Cardiac fibroblast (primary cell): ENCODE data around the gene HSPB9.

Experiments
- DNase-seq, 2 donors: peaks; one replicate each; pipeline versions ENCODE4 v3.0.0 to v3.0.0-alpha.2; 2010; ENCODE audit warnings: low read depth in 2 of 2
- H3K4me3 ChIP-seq, 2 donors: replicated peaks in 1 of 2; 1 replicate in 1 of 2; 2 replicates in 1 of 2; pipeline ENCODE4 v1.5.1; 2011; ENCODE audit warnings: low read depth in 2 of 2, low read length in 2 of 2, mild to moderate bottlenecking in 2 of 2, moderate library complexity in 1 of 2
- CTCF ChIP-seq: IDR thresholded peaks from one replicate; pipeline ENCODE4 v1.5.1; 2011; ENCODE audit warnings: low read depth, mild to moderate bottlenecking, low read length, inconsistent platforms

The HSPB9 gene

DNA sequence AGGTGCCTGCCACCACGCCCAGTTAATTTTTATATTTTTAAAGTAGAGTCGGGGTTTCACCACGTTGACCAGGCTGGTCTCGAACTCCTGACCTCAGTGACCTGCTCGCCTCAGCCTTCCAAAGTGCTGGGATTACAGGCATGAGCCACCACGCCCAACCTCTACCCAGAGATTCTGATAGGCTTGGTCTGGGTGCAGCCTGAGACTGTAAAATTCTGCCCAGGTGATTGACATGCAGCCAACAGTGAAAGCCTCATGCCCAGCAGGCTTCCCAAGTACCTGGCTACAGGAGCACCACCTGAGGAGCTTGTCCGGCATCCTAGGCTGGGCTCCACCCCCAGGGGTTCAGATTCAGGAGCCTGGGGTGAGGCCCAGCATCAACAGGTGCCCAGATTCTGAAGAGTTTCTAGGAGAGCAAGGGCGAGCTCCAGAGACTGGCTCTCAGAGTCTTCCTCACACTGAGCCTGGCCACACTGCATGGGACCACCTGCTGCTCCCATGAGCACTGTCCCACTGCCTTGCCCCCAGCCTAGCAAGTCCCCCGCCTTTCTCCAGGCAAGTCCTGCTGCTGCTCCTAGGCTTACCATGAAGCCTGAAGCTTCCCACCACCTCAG lies 41.0 kb upstream of the HSPB9 start:
- H3K4me3 ChIP-seq = no peak overlapping the region
- TF ChIP-seq CTCF = no peak
- DNase-seq = no peak

DNA sequence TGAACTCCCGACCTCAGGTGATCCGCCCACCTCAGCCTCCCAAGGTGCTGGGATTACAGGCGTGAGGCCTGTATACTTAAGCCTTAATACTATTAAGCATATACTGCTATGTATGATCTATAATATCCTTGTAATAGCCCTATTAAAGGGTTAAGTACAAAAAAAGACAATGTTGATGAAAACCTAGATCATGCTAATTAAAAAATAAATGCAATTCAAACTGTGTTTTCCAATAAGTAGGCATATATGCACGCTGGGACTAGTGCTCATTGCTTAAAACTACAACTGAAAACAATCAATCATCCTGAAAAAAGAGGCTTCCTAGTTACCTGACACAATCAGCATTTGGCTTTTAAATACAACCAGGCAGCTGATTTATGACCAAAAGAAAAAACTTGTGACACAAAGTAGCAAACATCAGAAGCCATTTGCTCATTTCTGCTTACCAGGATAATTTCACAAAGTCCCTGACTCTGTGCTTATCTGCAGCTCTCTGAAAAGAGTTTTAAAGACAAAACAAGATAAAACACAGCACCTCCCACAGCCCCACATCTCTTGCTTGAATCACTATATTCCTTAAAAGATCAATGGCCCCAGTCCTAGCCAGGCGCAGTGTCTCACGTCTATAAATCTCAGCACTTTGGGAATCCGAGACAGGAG lies 35.4 kb upstream of the HSPB9 start:
- no peak for DNase-seq
- TF ChIP-seq CTCF = no peak
- H3K4me3 ChIP-seq = no peak overlapping the region

GRCh38 chr17:42087736-42088705 lies 34.6 kb upstream of the HSPB9 start:
- no peak for TF ChIP-seq CTCF
- H3K4me3 ChIP-seq = no peak overlapping the region
- no peak for DNase-seq

GRCh38 chr17:42088736-42089135 lies 33.9 kb upstream of the HSPB9 start:
- DNase-seq = no peak
- TF ChIP-seq CTCF = no peak
- no peak overlapping the region for H3K4me3 ChIP-seq

GRCh38 chr17:42090964-42091790 lies 31.4 kb upstream of the HSPB9 start:
- H3K4me3 ChIP-seq = no peak overlapping the region
- no peak for DNase-seq
- TF ChIP-seq CTCF = no peak

DNA sequence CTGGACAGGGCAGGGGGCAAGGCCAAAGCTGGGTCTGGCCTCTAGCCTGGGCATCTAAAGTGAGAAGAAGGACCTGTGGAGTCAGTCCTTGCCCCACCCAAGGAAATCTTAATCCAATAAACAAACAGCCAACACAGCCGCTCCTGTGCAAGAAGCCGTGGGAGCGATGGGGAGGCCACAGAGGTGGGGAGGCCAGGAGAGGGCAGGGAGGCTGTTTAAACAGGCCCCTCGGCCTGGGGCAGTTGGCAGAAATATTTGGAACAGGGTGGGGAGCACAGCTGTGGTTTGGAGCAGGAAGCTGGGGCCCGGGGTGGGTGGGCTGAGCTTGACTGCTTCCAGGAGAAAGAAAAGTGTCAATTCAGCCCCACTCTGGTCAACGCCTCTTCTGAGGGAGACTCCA lies 29.7 kb upstream of the HSPB9 start:
- DNase-seq = no peak
- TF ChIP-seq CTCF = no peak
- H3K4me3 ChIP-seq = no peak overlapping the region
